Measurements from ENCODE around the gene NRN1L. TPM values are rescaled to one million over a fixed set of nuclear protein-coding genes. Genes with fewer than 3 reads are reported as not detected.

The NRN1L gene
- total and polyA plus RNA-seq, 2 of the 4 experiments (the other 2 are of a cell fraction), result 0.27 TPM; not detected in 1

GRCh38 chr16:67917140-67917851 is 32.6 kb downstream of the NRN1L start:
- peak overlapping the region; percentile 14; the same call in 1 of the 2 replicates for H2BK20ac ChIP-seq (ENCODE audit: low read depth, low read length)
- CTCF ChIA-PET, result interaction anchor here (0.6 to 1.2 kb wide), 2 partner anchors 18 to 100 kb away, joined by 3 read pairs; no protein-coding TSS in a partner anchor
- peaks cover 11% of the 10 kb centered on the region for H3K36me3 ChIP-seq (ENCODE audit: control insufficient read depth, insufficient read depth, low read length)
- no peaks in the 10 kb centered on the region for H3K27me3 ChIP-seq (ENCODE audit: control insufficient read depth, insufficient read depth, low read length)
- POLR2A ChIA-PET (ENCODE audit: unreplicated experiment), result no interaction called here
- H2AK5ac ChIP-seq (ENCODE audit: low read depth, low read length), result peak overlapping the region; percentile 36; the same call in 1 of the 2 replicates
- peak overlapping the region; percentile 49; the same call in 1 of the 2 replicates for H4K91ac ChIP-seq (ENCODE audit: insufficient read depth, low read depth, low read length)
- no peak overlapping the region for H2BK15ac ChIP-seq (ENCODE audit: low read depth, low read length)
- BruUV-seq (replicated peaks), result no TSS peak
- H3K4ac ChIP-seq (ENCODE audit: low read depth, low read length), result peak overlapping the region; percentile 71; the same call in 1 of the 2 replicates
- H3K14ac ChIP-seq (replicated peaks; ENCODE audit: low read depth, low read length), result peak overlapping the region; percentile 87
- in situ Hi-C loops (cut with MboI; ENCODE audit: low sequenced_read_pairs), result no loop called here
- intact Hi-C loops (cut with micrococcal nuclease), result no loop called here
- H2AK9ac ChIP-seq (replicated peaks; ENCODE audit: low read depth, low read length, poor library complexity), result peak overlapping the region; percentile 52
- H3K23ac ChIP-seq (ENCODE audit: low read depth, low read length), result peak overlapping the region; percentile 87; the same call in 1 of the 2 replicates
- no peak overlapping the region for H3K18ac ChIP-seq (ENCODE audit: low read depth, low read length)
- H3K4me1 ChIP-seq (ENCODE audit: control insufficient read depth, insufficient read depth, low read length), result peaks cover 23% of the 10 kb centered on the region
- H3K9ac ChIP-seq (ENCODE audit: low read depth, low read length), result no peak overlapping the region
- dilution Hi-C loops (cut with HindIII; ENCODE audit: low sequenced_read_pairs, unreplicated experiment), result no loop called here
- H3K9me3 ChIP-seq (ENCODE audit: control insufficient read depth, insufficient read depth, low read length), result no peaks in the 10 kb centered on the region
- peak; percentile 35 for DNase-seq
- 58% methylated on average over 2 of the region's 6 CpGs; no CpG with 5 or more reads in 1 of the 2 experiments for WGBS, 2 experiments (ENCODE audit: extremely low coverage in 2 of 2, insufficient read length in 1 of 2)
- peak; percentile 43 for ATAC-seq (ENCODE audit: low read depth)
- peaks cover 14 to 69% of the 10 kb centered on the region in 2 experiments for H3K79me1 ChIP-seq (ENCODE audit: low read depth in 1 of 2, low read length in 2 of 2)
- H4K8ac ChIP-seq (ENCODE audit: low read depth in 2 of 2, low read length in 2 of 2), result no peak overlapping the region
- H2BK120ac ChIP-seq (ENCODE audit: low read depth, low read length), result no peak overlapping the region
- H3K9me1 ChIP-seq (ENCODE audit: insufficient read depth, low read length), result peaks cover 34% of the 10 kb centered on the region
- no peak overlapping the region for H3K4me2 ChIP-seq (ENCODE audit: low read depth, low read length)
- peak overlapping the region; percentile 66 for H2BK5ac ChIP-seq (ENCODE audit: low read depth, low read length, poor library complexity, severe bottlenecking)
- TF ChIP-seq MXI1 (IDR thresholded peaks at IDR 0.05; ENCODE audit: borderline replicate concordance, low read depth, low read length), result no peak
- TF ChIP-seq, protein P1, sequence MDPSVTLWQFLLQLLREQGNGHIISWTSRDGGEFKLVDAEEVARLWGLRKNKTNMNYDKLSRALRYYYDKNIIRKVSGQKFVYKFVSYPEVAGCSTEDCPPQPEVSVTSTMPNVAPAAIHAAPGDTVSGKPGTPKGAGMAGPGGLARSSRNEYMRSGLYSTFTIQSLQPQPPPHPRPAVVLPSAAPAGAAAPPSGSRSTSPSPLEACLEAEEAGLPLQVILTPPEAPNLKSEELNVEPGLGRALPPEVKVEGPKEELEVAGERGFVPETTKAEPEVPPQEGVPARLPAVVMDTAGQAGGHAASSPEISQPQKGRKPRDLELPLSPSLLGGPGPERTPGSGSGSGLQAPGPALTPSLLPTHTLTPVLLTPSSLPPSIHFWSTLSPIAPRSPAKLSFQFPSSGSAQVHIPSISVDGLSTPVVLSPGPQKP (IDR thresholded peaks at IDR 0.05; ENCODE audit: borderline replicate concordance, low read depth, low read length), result no peak
- TF ChIP-seq SMC3 (IDR thresholded peaks at IDR 0.05; ENCODE audit: low read depth, low read length), result no peak
- TF ChIP-seq MAFK (IDR thresholded peaks at IDR 0.05; ENCODE audit: low read depth, low read length), result no peak
- no peak for TF ChIP-seq RAD21 (IDR thresholded peaks at IDR 0.05; ENCODE audit: low read length)
- no peak for TF ChIP-seq MAZ (IDR thresholded peaks at IDR 0.05; ENCODE audit: borderline replicate concordance, low read depth, low read length)
- no peak overlapping the region for H3K27ac ChIP-seq (ENCODE audit: insufficient read depth, low read length)
- H4K5ac ChIP-seq (ENCODE audit: low read depth, low read length), result no peak overlapping the region
- no peak overlapping the region for H3K56ac ChIP-seq (ENCODE audit: extremely low read depth, insufficient read depth, low read length)
- no peak overlapping the region for H3K4me3 ChIP-seq (ENCODE audit: insufficient read depth, low read depth, low read length)
- H4K20me1 ChIP-seq (ENCODE audit: insufficient read depth, low read length), result peaks cover 57% of the 10 kb centered on the region
- peak overlapping the region; percentile 74 for H2AFZ ChIP-seq (replicated peaks; ENCODE audit: low read length, poor library complexity)
